GM12878 (cell line): ENCODE measurements around the gene NAA38. TPM values are rescaled to one million over a fixed set of nuclear protein-coding genes. Genes with fewer than 3 reads are reported as not detected.

Experiments used
- ATAC-seq: fragments of 200-7000 bp; cut with Tn5 transposase; 3 replicates; pipeline ENCODE4 v1.9.1; 2020; ENCODE audit warnings: mild to moderate bottlenecking, moderate library complexity
- BruUV-seq: library from RNA; stranded (reverse); fragments of 400-500 nt; replicated peaks from 2 replicates; lab custom pipeline; 2021; lab: Mats Ljungman, UMichigan
- CTCF ChIA-PET: fragments of 300-600 bp; sonication (Branson Sonifier 250); formaldehyde crosslinking; extraction: SDS; loops from one replicate; lab custom pipeline; 2021; ENCODE audit warnings: inconsistent platforms; lab: Yijun Ruan, JAX
- POLR2A ChIA-PET: fragments of 350-600 bp; formaldehyde crosslinking; extraction: SDS; loops from one replicate; lab custom pipeline; 2021; ENCODE audit warnings: inconsistent platforms; lab: Charles Lee
- RAD21 ChIA-PET: fragments of 300-600 bp; sonication (Branson Sonifier 250); formaldehyde crosslinking; loops from one replicate; lab custom pipeline; 2023; ENCODE audit warnings: antibody characterized with exemption; ENCODE audit not compliant: unreplicated experiment; lab: Charles Lee
- SMC1A ChIA-PET: fragments of 300-600 bp; sonication (Branson Sonifier 250); formaldehyde crosslinking; loops from one replicate; lab custom pipeline; 2023; ENCODE audit not compliant: unreplicated experiment, uncharacterized antibody; lab: Charles Lee
- DNase-seq: peaks from one replicate; pipeline ENCODE4 v3.0.0-alpha.2; 2011; ENCODE audit warnings: low read depth, low spot score
- FAIRE-seq: peaks from 3 replicates; lab custom pipeline; 2011; peaks lifted over from hg19 to GRCh38; lab: Jason Lieb, UNC
- H2AFZ ChIP-seq: 2 replicates; pipeline ENCODE4 v1.6.0; 2011; ENCODE audit warnings: low read depth, low read length, control low read depth; ENCODE audit not compliant: control insufficient read depth
- H3K27ac ChIP-seq: 2 replicates; pipeline ENCODE4 v1.5.1; 2011; ENCODE audit warnings: control low read depth; ENCODE audit not compliant: control insufficient read depth, insufficient read depth
- H3K27me3 ChIP-seq, 2 experiments: replicated peaks in 1 of 2; 2 replicates each; pipeline versions ENCODE4 v1.6.0 to v1.6.1; 2011; ENCODE audit warnings: low read length in 1 of 2; ENCODE audit not compliant: control insufficient read depth in 2 of 2, insufficient read depth in 2 of 2
- H3K36me3 ChIP-seq, 2 experiments: 2 replicates each; pipeline ENCODE4 v1.5.1; 2011; ENCODE audit warnings: low read length in 1 of 2; ENCODE audit not compliant: control insufficient read depth in 2 of 2, insufficient read depth in 2 of 2
- H3K4me1 ChIP-seq: 2 replicates; pipeline ENCODE4 v1.6.1; 2011; ENCODE audit warnings: mild to moderate bottlenecking, low read length, moderate library complexity, mixed read lengths; ENCODE audit not compliant: control insufficient read depth, insufficient read depth
- H3K4me2 ChIP-seq: 2 replicates; pipeline ENCODE4 v1.6.0; 2011; ENCODE audit warnings: control low read depth; ENCODE audit not compliant: control insufficient read depth, insufficient read depth
- H3K4me3 ChIP-seq: fragments of 200-600 bp; sonication (generic); 2 replicates; pipeline ENCODE4 v1.5.1; 2016
- H3K79me2 ChIP-seq: 2 replicates; pipeline ENCODE4 v1.6.0; 2011; ENCODE audit warnings: low read length; ENCODE audit not compliant: control insufficient read depth, insufficient read depth
- H3K9ac ChIP-seq: 2 replicates; pipeline ENCODE4 v1.8.0; 2011; ENCODE audit warnings: low read length, control low read depth, mixed read lengths; ENCODE audit not compliant: control insufficient read depth, insufficient read depth
- H3K9me3 ChIP-seq: replicated peaks from 3 replicates; pipeline ENCODE4 v1.5.1; 2011; ENCODE audit warnings: mild to moderate bottlenecking, low read length; ENCODE audit not compliant: control insufficient read depth, insufficient read depth
- H4K20me1 ChIP-seq: 2 replicates; pipeline ENCODE4 v1.6.0; 2011; ENCODE audit not compliant: control insufficient read depth, insufficient read depth
- BCL11A ChIP-seq: IDR thresholded peaks from 2 replicates; pipeline ENCODE4 v1.6.1; 2011; ENCODE audit warnings: low read depth, low read length
- IKZF1 ChIP-seq: fragments of 450-650 bp; conservative IDR thresholded peaks from 2 replicates; pipeline ENCODE4 v1.6.1; 2017; ENCODE audit warnings: antibody characterized with exemption, mild to moderate bottlenecking
- JUND ChIP-seq: IDR thresholded peaks from 2 replicates; pipeline ENCODE4 v1.6.1; 2012; ENCODE audit warnings: low read depth, mild to moderate bottlenecking, low read length, improper control_type of control experiment, moderate library complexity
- MEF2B ChIP-seq: fragments of 450-650 bp; IDR thresholded peaks from 2 replicates; pipeline ENCODE4 v1.6.1; 2018; ENCODE audit warnings: mild to moderate bottlenecking, moderate library complexity; ENCODE audit not compliant: partially characterized antibody, poor library complexity, severe bottlenecking
- MTA2 ChIP-seq: fragments of 450-650 bp; IDR thresholded peaks from 2 replicates; pipeline ENCODE4 v1.6.1; 2016; ENCODE audit warnings: low read depth, mild to moderate bottlenecking, moderate library complexity
- NRF1 ChIP-seq: conservative IDR thresholded peaks from 2 replicates; pipeline ENCODE4 v1.6.1; 2011; ENCODE audit warnings: mild to moderate bottlenecking, low read depth, low read length, improper control_type of control experiment
- STAT3 ChIP-seq: IDR thresholded peaks from 2 replicates; pipeline ENCODE4 v1.6.1; 2011; ENCODE audit warnings: low read depth, low read length, improper control_type of control experiment
- USF2 ChIP-seq: IDR thresholded peaks from 2 replicates; pipeline ENCODE4 v1.6.1; 2011; ENCODE audit warnings: low read depth, low read length, improper control_type of control experiment, borderline replicate concordance
- WGBS: methylation state at CpG from one replicate; pipeline ENCODE4 v1.1.6; 2016; ENCODE audit warnings: low lambda C conversion rate; ENCODE audit not compliant: insufficient replicate concordance, insufficient coverage; ENCODE audit errors: missing lambda C conversion rate; 5-methylcytosine and 5-hydroxymethylcytosine counted together
- in situ Hi-C: fragments of 300-500 bp; cut with MboI; formaldehyde crosslinking; loops from 9 replicates; pipeline ENCODE4 v1.14.3; 2018; ENCODE audit warnings: mixed read lengths
- intact Hi-C: fragments of 100-400 bp; cut with micrococcal nuclease; formaldehyde crosslinking; loops from one replicate; pipeline ENCODE4 v1.14.2; 2022; ENCODE audit not compliant: unreplicated experiment
- polyA plus RNA-seq, 11 experiments: library from polyadenylated mRNA; depleted of rRNA in 4 of 11; unstranded in 6 of 11; stranded (reverse) in 5 of 11; fragments of >200 nt; fragmentation: Nextera tagmentation in 4 of 11; fragmentation: Illumina TruSeq in 1 of 11; extraction: Ambion mirVana in 4 of 11; extraction: Trizol in 1 of 11; gene quantifications; 1 replicate in 1 of 11; 2 replicates in 10 of 11; pipeline versions ENCODE4 v1.2.1 to v1.2.3, GENCODE V29; 2011 to 2016; ENCODE audit warnings: inconsistent platforms in 2 of 11, missing spikeins in 2 of 11, low read depth in 1 of 11
- total RNA-seq, 4 experiments: library from RNA; depleted of rRNA in 3 of 4; stranded (reverse); fragments of >200 nt in 3 of 4; fragmentation: Illumina TruSeq in 1 of 4; extraction: Trizol in 1 of 4; gene quantifications; 2 replicates each; pipeline versions ENCODE4 v1.2.1 to v1.2.3, GENCODE V29; 2013 to 2021
- TF ChIP-seq, protein P1 (sequence below): IDR thresholded peaks from 2 replicates; pipeline ENCODE4 v1.6.1; 2012; ENCODE audit warnings: low read depth, low read length, improper control_type of control experiment

Gene NAA38
- total and polyA plus RNA-seq, 10 of the 15 experiments (the other 5 are each of a cell fraction or from before 2014, with no cell fraction given) = 31.5 to 337 (median 215) TPM

- ATAC-seq = no peak
- DNase-seq = no peak
- Histone ChIP-seq H3K27ac (no peak overlapping the region), H3K4me3 (no peak overlapping the region), H3K36me3 (peaks cover 12 to 20% of the 10 kb centered on the region in 2 experiments; a peak in 3 of 4 replicates), H3K79me2 (peaks cover 10% of the 10 kb centered on the region), H3K4me2 (no peak overlapping the region), H3K4me1 (peaks cover 26% of the 10 kb centered on the region), H2AFZ (no peak overlapping the region), H3K27me3 (no peaks in the 10 kb centered on the region), H4K20me1 (no peaks in the 10 kb centered on the region; the same call in 1 of the 2 replicates), H3K9me3 (no peaks in the 10 kb centered on the region), H3K9ac (no peak overlapping the region)
- no TSS peak for BruUV-seq
- SMC1A ChIA-PET = interaction anchor here (2.3 kb wide), 2 partner anchors 18 to 29 kb away, joined by 8 to 14 read pairs; partner anchors contain the start of gene KDM6B
- 88% methylated on average over 20 of the region's 20 CpGs for WGBS
- FAIRE-seq = no peak
- in situ Hi-C loops = no loop called here
- RAD21 ChIA-PET = interaction anchor here (2.1 kb wide), 1 partner anchor 109 kb away, joined by 8 read pairs; no protein-coding TSS in a partner anchor
- CTCF ChIA-PET = interaction anchor here (1.8 to 3.3 kb wide), 3 partner anchors 19 to 109 kb away, joined by 11 to 47 read pairs (median 12); partner anchors contain the start of gene KDM6B
- POLR2A ChIA-PET = no interaction called here
- TF ChIP-seq MEF2B (no peak), IKZF1 (no peak), USF2 (no peak), BCL11A (no peak), JUND (no peak), NRF1 (no peak), STAT3 (no peak), MTA2 (no peak)
- TF ChIP-seq, protein P1, sequence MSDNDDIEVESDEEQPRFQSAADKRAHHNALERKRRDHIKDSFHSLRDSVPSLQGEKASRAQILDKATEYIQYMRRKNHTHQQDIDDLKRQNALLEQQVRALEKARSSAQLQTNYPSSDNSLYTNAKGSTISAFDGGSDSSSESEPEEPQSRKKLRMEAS = no peak
- intact Hi-C loops = no loop called here
Measured at GRCh38 chr17:7852262-7852670, 5.1 kb downstream of the NAA38 start.
